Neural cell (in vitro differentiated cells): ENCODE data around the gene TBX4. TPM values are rescaled to one million over a fixed set of nuclear protein-coding genes. Genes with fewer than 3 reads are reported as not detected.

Source experiments
- H2AFZ ChIP-seq: fragments of 200-600, 300-800 bp; sonication (generic), shearing (Covaris generic); 2 replicates; pipeline ENCODE4 v1.6.0; 2014; ENCODE audit warnings: low read depth, mild to moderate bottlenecking, antibody characterized with exemption, low read length, moderate library complexity
- H3F3A ChIP-seq: fragments of 200-600 bp; shearing (Covaris generic); 2 replicates; pipeline ENCODE4 v1.6.1; 2016; ENCODE audit warnings: mild to moderate bottlenecking, moderate library complexity, mixed read lengths, antibody characterized with exemption, low read length; ENCODE audit not compliant: insufficient read depth, poor library complexity, severe bottlenecking
- H3K27ac ChIP-seq: fragments of 200-600, 300-800 bp; sonication (generic), shearing (Covaris generic); 2 replicates; pipeline ENCODE4 v1.5.1; 2014; ENCODE audit warnings: mild to moderate bottlenecking, low read length, moderate library complexity
- H3K27me3 ChIP-seq: fragments of 300-800, 200-600 bp; sonication (generic), shearing (Covaris generic); 2 replicates; pipeline ENCODE4 v1.6.0; 2014; ENCODE audit warnings: mild to moderate bottlenecking, low read depth, low read length, moderate library complexity; ENCODE audit not compliant: insufficient read depth
- H3K36me3 ChIP-seq: fragments of 300-800, 200-600 bp; sonication (generic), shearing (Covaris generic); 2 replicates; pipeline ENCODE4 v1.5.1; 2014; ENCODE audit warnings: mild to moderate bottlenecking, antibody characterized with exemption, low read length, moderate library complexity; ENCODE audit not compliant: insufficient read depth
- H3K4me2 ChIP-seq: fragments of 300-800, 200-600 bp; sonication (generic), shearing (Covaris generic); 2 replicates; pipeline ENCODE4 v1.6.0; 2014; ENCODE audit warnings: mild to moderate bottlenecking, low read length
- H3K4me3 ChIP-seq: fragments of 300-800, 200-600 bp; sonication (generic), shearing (Covaris generic); 2 replicates; pipeline ENCODE4 v1.5.1; 2014; ENCODE audit warnings: mild to moderate bottlenecking, low read length, moderate library complexity
- H3K79me2 ChIP-seq: fragments of 200-600 bp; shearing (Covaris generic); replicated peaks from 2 replicates; pipeline ENCODE4 v1.6.0; 2014; ENCODE audit warnings: mild to moderate bottlenecking, low read length, moderate library complexity; ENCODE audit not compliant: insufficient read depth
- H3K9ac ChIP-seq: fragments of 300-800, 200-600 bp; sonication (generic), shearing (Covaris generic); 2 replicates; pipeline ENCODE4 v1.6.1; 2016; ENCODE audit warnings: mild to moderate bottlenecking, low read length, mixed read lengths
- H3K9me2 ChIP-seq: fragments of 200-600 bp; shearing (Covaris generic); 2 replicates; pipeline ENCODE4 v1.6.1; 2016; ENCODE audit warnings: mild to moderate bottlenecking, low read length, mixed read lengths; ENCODE audit not compliant: insufficient read depth
- H3K9me3 ChIP-seq: fragments of 200-600, 300-800 bp; sonication (generic), shearing (Covaris generic); 2 replicates; pipeline ENCODE4 v1.6.1; 2016; ENCODE audit warnings: mild to moderate bottlenecking, mixed run types, low read length, moderate library complexity, mixed read lengths
- H4K20me1 ChIP-seq: fragments of 200-600 bp; shearing (Covaris generic); 2 replicates; pipeline ENCODE4 v1.6.1; 2016; ENCODE audit warnings: mild to moderate bottlenecking, mixed run types; ENCODE audit not compliant: insufficient read depth
- EP300 ChIP-seq: fragments of 450-650 bp; conservative IDR thresholded peaks from 2 replicates; pipeline ENCODE4 v1.6.1; 2014; ENCODE audit warnings: antibody characterized with exemption, mild to moderate bottlenecking, moderate library complexity; ENCODE audit not compliant: poor library complexity, severe bottlenecking
- EZH2 ChIP-seq: fragments of 200-600, 300-800 bp; shearing (Covaris generic), sonication (generic); IDR thresholded peaks from 2 replicates; pipeline ENCODE4 v1.6.1; 2014; ENCODE audit warnings: antibody characterized with exemption, low read length, borderline replicate concordance, mild to moderate bottlenecking; ENCODE audit not compliant: insufficient read depth, poor library complexity, severe bottlenecking
- MXI1 ChIP-seq: fragments of 450-650 bp; conservative IDR thresholded peaks from 2 replicates; pipeline ENCODE4 v1.6.1; 2014; ENCODE audit warnings: antibody characterized with exemption, mild to moderate bottlenecking; ENCODE audit not compliant: poor library complexity, severe bottlenecking
- POLR2AphosphoS5 ChIP-seq: IDR thresholded peaks from 2 replicates; pipeline ENCODE4 v1.6.1; 2012
- RAD21 ChIP-seq: fragments of 450-650 bp; conservative IDR thresholded peaks from 2 replicates; pipeline ENCODE4 v1.6.1; 2014; ENCODE audit warnings: antibody characterized with exemption, mild to moderate bottlenecking, moderate library complexity
- REST ChIP-seq: IDR thresholded peaks from 2 replicates; pipeline ENCODE4 v1.6.1; 2012; ENCODE audit warnings: borderline replicate concordance
- SMC3 ChIP-seq: fragments of 450-650 bp; conservative IDR thresholded peaks from 2 replicates; pipeline ENCODE4 v1.6.1; 2014; ENCODE audit warnings: antibody characterized with exemption, mild to moderate bottlenecking, moderate library complexity; ENCODE audit not compliant: poor library complexity
- TAF1 ChIP-seq: IDR thresholded peaks from 2 replicates; pipeline ENCODE4 v1.6.1; 2012; ENCODE audit warnings: low read depth
- polyA plus RNA-seq: library from polyadenylated mRNA; depleted of rRNA; stranded (reverse); fragments of >200 nt; gene quantifications from 2 replicates; pipeline ENCODE4 v1.2.3, GENCODE V29; 2014
- TF ChIP-seq, protein P1 (sequence below): fragments of 450-650 bp; IDR thresholded peaks from 2 replicates; pipeline ENCODE4 v1.5.1; 2014; ENCODE audit warnings: antibody characterized with exemption, mild to moderate bottlenecking, moderate library complexity; ENCODE audit not compliant: poor library complexity, severe bottlenecking

The TBX4 gene
- polyA plus RNA-seq, 1 donor from 2014 or later = not detected

- Histone ChIP-seq H3K27me3 (peaks cover 97% of the 10 kb centered on the region), H3K9me3 (no peaks in the 10 kb centered on the region), H3K9ac (no peak overlapping the region), H4K20me1 (no peaks in the 10 kb centered on the region), H3K79me2 (no peaks in the 10 kb centered on the region), H3F3A (no peaks in the 10 kb centered on the region), H2AFZ (no peak overlapping the region), H3K4me2 (no peak overlapping the region), H3K36me3 (no peaks in the 10 kb centered on the region), H3K27ac (no peak overlapping the region), H3K4me3 (peak overlapping the region; percentile 59), H3K9me2 (no peaks in the 10 kb centered on the region)
- peak; percentile 51 for TF ChIP-seq POLR2AphosphoS5
- TF ChIP-seq, protein P1, sequence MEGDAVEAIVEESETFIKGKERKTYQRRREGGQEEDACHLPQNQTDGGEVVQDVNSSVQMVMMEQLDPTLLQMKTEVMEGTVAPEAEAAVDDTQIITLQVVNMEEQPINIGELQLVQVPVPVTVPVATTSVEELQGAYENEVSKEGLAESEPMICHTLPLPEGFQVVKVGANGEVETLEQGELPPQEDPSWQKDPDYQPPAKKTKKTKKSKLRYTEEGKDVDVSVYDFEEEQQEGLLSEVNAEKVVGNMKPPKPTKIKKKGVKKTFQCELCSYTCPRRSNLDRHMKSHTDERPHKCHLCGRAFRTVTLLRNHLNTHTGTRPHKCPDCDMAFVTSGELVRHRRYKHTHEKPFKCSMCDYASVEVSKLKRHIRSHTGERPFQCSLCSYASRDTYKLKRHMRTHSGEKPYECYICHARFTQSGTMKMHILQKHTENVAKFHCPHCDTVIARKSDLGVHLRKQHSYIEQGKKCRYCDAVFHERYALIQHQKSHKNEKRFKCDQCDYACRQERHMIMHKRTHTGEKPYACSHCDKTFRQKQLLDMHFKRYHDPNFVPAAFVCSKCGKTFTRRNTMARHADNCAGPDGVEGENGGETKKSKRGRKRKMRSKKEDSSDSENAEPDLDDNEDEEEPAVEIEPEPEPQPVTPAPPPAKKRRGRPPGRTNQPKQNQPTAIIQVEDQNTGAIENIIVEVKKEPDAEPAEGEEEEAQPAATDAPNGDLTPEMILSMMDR = peak; percentile 19
- no peak for TF ChIP-seq EP300
These were observed 42.7 kb upstream of the TBX4 start for GRCh38 chr17:61409301-61410112.

DNA sequence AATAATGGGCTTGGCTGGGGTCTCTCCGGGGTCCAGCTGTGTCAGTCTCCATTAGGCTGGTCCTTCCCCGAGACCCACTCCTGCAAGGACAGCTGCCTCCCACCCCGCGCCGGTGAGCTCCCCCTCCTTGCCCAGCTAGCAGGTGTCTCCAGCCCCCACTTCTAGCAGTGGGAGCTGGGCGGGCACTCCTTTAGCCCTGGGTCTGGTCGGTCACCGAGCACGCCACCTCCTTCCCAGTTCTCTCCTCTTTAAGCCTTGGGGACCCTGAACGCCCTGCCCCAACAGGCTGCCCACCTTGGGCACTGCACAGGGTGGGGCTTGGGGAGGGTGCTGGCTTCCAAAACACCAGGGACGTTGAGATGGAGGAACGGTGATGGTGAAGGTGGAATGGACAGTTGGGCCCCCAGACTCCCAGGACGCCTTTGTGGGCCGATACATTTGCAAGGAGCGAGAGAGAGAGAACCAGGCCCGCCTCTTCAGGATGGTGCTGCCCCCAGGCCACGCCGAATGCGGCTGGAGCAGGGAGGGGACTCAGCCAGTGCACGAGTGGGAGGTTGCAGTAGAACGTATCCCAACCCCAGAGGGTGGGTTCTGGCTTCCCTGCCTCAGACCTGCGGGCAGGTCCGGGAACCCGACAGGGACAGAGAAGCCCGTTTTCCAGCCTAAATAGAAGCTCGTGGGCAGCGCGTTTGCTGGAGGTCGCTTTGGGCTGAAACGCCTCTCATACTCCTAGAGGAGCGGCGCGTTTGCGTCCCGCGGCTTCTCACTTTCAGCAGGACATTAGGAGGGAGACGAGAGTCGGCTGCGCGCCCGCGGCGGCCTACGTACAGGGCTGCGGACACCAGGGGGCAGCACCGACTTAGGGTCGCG lies 41.8 kb upstream of the TBX4 start:
- Histone ChIP-seq H3K79me2 (no peaks in the 10 kb centered on the region), H3K4me2 (no peak overlapping the region), H2AFZ (no peak overlapping the region), H4K20me1 (no peaks in the 10 kb centered on the region), H3F3A (no peaks in the 10 kb centered on the region), H3K27me3 (peaks cover 88% of the 10 kb centered on the region), H3K36me3 (no peaks in the 10 kb centered on the region), H3K9me2 (no peaks in the 10 kb centered on the region), H3K9ac (no peak overlapping the region), H3K27ac (no peak overlapping the region), H3K4me3 (peak overlapping the region; percentile 70), H3K9me3 (no peaks in the 10 kb centered on the region)
- TF ChIP-seq EP300 = no peak
- no peak for TF ChIP-seq MXI1
- TF ChIP-seq RAD21 = no peak
- no peak for TF ChIP-seq SMC3
- TF ChIP-seq POLR2AphosphoS5 = no peak
- TF ChIP-seq EZH2 = peak; percentile 63
- TF ChIP-seq, protein P1 = peak; percentile 48
- no peak for TF ChIP-seq REST
- TF ChIP-seq TAF1 = no peak
